C4-2B (cell line): ENCODE data around the gene TTC22.

ENCODE experiments used
- H3K27ac ChIP-seq: fragments of 450-650 bp; 2 replicates; pipeline ENCODE4 v1.5.1; 2017
- ZFX ChIP-seq: fragments of 450-650 bp; IDR thresholded peaks from 2 replicates; pipeline ENCODE4 v1.6.1; 2017
- TF ChIP-seq, protein P1 (sequence below): fragments of 450-650 bp; conservative IDR thresholded peaks from 2 replicates; pipeline ENCODE4 v1.5.1; 2017; ENCODE audit warnings: mild to moderate bottlenecking

TTC22 gene

DNA sequence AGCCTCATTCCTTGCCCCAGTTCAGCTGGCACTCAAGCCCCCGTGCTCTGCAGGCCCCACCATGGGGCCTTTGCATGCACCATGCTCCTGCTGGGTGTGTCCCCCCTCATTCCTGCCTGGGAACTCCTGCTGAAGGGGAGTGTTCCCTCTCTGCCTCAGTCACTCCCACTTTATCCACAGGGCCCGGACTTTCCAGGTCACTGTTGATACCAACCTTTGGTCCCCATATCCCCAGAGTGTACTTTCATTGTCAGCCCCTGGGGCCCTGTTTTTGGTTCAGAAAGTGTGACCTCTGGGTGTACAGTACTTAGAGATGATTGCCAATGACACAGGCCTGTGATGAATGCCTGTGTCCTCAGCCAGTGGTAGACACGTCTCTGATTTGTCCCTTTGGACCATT lies 2.9 kb downstream of the TTC22 start:
- no peak overlapping the region for H3K27ac ChIP-seq
- TF ChIP-seq, protein P1, sequence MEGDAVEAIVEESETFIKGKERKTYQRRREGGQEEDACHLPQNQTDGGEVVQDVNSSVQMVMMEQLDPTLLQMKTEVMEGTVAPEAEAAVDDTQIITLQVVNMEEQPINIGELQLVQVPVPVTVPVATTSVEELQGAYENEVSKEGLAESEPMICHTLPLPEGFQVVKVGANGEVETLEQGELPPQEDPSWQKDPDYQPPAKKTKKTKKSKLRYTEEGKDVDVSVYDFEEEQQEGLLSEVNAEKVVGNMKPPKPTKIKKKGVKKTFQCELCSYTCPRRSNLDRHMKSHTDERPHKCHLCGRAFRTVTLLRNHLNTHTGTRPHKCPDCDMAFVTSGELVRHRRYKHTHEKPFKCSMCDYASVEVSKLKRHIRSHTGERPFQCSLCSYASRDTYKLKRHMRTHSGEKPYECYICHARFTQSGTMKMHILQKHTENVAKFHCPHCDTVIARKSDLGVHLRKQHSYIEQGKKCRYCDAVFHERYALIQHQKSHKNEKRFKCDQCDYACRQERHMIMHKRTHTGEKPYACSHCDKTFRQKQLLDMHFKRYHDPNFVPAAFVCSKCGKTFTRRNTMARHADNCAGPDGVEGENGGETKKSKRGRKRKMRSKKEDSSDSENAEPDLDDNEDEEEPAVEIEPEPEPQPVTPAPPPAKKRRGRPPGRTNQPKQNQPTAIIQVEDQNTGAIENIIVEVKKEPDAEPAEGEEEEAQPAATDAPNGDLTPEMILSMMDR = no peak
- no peak for TF ChIP-seq ZFX

DNA sequence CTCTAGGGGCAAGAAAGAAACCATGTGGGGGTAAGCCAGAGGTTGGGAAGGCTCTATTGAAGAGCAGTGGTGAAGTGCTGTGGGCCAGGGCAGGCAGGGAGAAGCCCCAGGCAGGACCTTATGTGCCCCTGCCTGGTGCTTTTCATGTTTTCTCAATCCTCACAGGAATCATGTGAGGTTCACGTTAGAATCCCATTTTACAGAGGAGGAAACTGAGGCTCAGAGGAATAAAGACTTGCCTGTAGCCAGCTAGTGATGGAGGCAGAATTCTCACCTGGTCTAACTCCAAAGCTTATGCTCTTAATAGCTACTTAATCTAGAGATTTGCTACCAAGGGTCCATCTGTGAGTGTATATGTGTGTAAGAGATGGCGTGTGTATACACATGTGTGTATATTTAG lies 4.2 kb downstream of the TTC22 start:
- H3K27ac ChIP-seq = no peak overlapping the region
- TF ChIP-seq, protein P1 = no peak
- TF ChIP-seq ZFX = no peak

DNA sequence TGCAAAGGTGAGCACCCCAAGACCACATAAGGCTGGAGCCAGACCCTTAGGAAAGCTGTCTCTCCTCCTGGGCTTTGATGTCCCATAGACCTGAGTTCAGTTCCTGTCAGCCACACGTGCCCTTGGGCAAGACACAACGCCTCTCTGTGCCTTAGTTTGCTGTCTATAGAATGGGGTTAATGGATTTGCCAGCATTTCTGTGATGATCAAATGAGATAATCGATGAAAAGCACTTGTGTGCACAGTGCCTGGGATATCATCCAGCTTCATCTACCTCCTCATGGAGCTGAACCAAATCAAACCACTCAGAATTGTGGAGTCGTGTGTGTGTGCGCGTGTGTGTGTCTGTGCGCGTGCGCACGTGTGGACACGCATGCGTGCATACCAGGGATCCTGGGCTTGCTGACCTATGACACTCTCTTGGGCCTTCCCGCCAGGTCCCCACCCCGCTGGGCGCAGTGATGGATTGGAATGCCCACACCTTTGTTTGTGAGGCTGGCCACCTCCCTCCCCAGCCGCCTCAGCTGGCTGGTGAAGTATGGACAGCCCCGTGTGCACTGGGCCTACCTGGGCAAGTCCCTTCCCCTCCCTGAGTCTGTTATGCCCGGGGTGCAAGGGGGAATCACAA lies 5.2 kb downstream of the TTC22 start:
- no peak for TF ChIP-seq ZFX
- TF ChIP-seq, protein P1 = no peak
- H3K27ac ChIP-seq = peak overlapping the region; percentile 43

DNA sequence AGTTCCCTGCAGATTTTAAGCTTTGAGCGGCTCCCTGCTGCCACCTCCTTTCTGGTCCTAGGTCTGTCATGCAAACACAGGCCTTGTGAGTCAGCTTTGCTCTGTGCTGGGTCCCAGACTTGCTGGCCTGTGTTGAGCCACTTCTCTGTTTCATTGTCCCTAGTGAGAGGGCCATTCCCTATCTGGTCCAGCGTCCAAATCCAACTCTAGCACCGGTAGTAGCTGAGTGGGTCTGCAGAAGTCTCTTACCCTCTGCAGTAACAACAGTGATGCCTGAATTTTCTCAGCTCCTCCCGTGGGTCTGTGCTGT lies 5.8 kb downstream of the TTC22 start:
- H3K27ac ChIP-seq = peak overlapping the region; percentile 43
- TF ChIP-seq ZFX = no peak
- TF ChIP-seq, protein P1 = no peak; the same call in 1 of the 2 replicates

DNA sequence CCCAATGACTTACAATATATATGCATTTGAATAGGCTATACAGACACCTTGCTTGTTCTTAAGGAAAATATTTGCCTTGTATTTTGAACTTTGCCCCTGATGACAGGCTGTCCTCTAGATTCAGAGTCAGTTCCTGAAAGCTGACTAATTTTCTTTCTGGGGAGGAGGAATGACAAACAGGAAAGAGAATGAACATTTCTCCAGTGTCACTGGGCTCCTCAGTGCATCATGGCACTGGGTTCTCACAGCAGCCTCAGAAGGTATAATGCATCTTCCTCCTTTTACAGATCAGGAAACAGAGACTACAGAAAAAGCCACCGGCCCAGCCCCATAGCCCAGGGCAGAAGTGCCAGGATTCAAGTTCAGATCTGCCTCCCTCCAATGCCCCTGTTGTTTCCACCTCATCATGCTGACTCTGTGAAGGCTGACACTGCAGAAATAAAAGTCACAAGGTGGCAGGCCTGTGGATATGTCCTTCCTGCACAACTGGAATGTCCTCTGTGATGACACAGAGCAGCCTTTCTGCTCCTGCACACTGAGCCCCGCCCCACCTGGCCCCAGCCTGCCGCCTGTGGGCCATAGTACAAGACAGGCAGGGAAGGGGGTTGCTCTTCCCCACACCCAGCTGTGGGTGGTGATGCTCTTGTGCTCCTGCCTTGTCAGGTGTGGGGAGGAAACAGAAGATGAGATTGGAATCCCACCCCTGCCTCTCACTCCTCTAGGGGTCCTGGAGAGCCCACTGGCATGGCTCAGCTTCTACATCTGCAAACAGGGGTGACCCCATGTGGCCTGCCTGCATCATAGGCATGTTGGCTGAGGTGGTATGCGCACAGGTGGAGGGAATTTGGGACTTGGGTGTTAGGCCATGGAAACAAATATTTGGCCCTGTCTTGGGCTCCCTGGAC lies 6.4 kb downstream of the TTC22 start:
- TF ChIP-seq, protein P1 = peak; percentile 35
- TF ChIP-seq ZFX = no peak

DNA sequence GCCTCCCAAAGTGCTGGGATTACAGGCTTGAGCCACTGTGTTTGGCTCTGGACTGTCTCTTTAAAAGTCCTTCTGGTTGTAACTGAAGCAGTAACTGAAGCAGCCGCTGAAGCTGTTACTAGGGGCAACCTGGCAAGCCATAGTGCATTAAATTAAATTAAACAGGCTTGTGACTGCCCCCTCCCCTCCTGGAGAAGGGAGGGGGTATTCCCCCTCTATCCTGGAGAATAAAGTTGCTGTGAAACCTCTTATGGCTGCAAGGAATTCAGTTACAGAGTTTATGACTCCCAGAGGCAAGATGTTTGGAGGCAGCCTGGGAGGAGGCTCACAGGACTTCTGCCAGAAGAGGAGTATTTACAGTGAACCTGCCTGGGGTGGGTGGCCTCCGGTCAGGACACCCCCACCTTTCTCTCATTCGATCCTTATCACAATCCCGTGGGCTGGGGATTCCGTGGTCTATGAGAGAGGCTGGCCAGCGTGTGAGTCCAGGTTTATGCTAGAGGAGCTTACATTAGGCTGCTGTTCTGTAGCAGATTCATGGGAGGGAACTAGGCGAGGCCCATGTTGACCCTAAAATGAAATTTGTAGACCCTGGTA lies 8.3 kb downstream of the TTC22 start:
- TF ChIP-seq, protein P1 = no peak
- no peak for TF ChIP-seq ZFX
- H3K27ac ChIP-seq = no peak overlapping the region

More for the DNA sequence above, 6.4 kb downstream of the TTC22 start:
- H3K27ac ChIP-seq = peak overlapping the region; percentile 43
